ENCODE results near the gene CACNA1H. TPM values are rescaled to one million over a fixed set of nuclear protein-coding genes. Genes with fewer than 3 reads are reported as not detected.

Gene CACNA1H
- total RNA-seq, 1 experiment from 2014 or later, result 31.1 TPM

GRCh38 chr16:1162701-1163566 lies 10.0 kb downstream of the CACNA1H start:
- no TSS peak for BruUV-seq (replicated peaks)
- peak; percentile 46 for ATAC-seq
- Histone ChIP-seq H3K27ac (ENCODE audit: low read length) (peak overlapping the region; percentile 67), H3K36me3 (ENCODE audit: control insufficient read depth, insufficient read depth, low read length) (no peaks in the 10 kb centered on the region), H3K4me1 (ENCODE audit: control insufficient read depth, insufficient read depth, low read length) (peaks cover 47% of the 10 kb centered on the region), H3K9me3 (ENCODE audit: control insufficient read depth, insufficient read depth, low read depth, low read length) (no peaks in the 10 kb centered on the region), H3K4me3 (ENCODE audit: low read depth in 2 of 2, low read length in 2 of 2) (no peak overlapping the region), H3K27me3 (ENCODE audit: control insufficient read depth, insufficient read depth, low read length) (no peaks in the 10 kb centered on the region)
- DNase-seq (ENCODE audit: low read depth, low spot score), result no peak
- ChIA-PET CTCF (interaction anchor here (0.7 kb wide), 2 partner anchors 19 to 75 kb away, joined by 3 to 6 read pairs; no protein-coding TSS in a partner anchor), POLR2A (interaction anchor here (0.7 kb wide), 1 partner anchor 201 kb away, joined by 4 read pairs; no protein-coding TSS in a partner anchor)
- intact Hi-C loops (cut with micrococcal nuclease; ENCODE audit: unreplicated experiment), result no loop called here
- in situ Hi-C loops (cut with HindIII; ENCODE audit: low pct_unique_long_range_greater_than_20kb, low sequenced_read_pairs), result no loop called here
- TF ChIP-seq, protein P1, sequence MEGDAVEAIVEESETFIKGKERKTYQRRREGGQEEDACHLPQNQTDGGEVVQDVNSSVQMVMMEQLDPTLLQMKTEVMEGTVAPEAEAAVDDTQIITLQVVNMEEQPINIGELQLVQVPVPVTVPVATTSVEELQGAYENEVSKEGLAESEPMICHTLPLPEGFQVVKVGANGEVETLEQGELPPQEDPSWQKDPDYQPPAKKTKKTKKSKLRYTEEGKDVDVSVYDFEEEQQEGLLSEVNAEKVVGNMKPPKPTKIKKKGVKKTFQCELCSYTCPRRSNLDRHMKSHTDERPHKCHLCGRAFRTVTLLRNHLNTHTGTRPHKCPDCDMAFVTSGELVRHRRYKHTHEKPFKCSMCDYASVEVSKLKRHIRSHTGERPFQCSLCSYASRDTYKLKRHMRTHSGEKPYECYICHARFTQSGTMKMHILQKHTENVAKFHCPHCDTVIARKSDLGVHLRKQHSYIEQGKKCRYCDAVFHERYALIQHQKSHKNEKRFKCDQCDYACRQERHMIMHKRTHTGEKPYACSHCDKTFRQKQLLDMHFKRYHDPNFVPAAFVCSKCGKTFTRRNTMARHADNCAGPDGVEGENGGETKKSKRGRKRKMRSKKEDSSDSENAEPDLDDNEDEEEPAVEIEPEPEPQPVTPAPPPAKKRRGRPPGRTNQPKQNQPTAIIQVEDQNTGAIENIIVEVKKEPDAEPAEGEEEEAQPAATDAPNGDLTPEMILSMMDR (IDR thresholded peaks at IDR 0.05), result no peak
- TF ChIP-seq REST (IDR thresholded peaks at IDR 0.05; ENCODE audit: insufficient read depth in 1 of 2, low read depth in 2 of 2, low read length in 1 of 2) (no peak), SIN3A (IDR thresholded peaks at IDR 0.05; ENCODE audit: borderline replicate concordance, insufficient read depth, low read depth, low read length) (no peak), POLR2AphosphoS5 (IDR thresholded peaks at IDR 0.05; ENCODE audit: low read depth, low read length) (no peak), TCF7L2 (IDR thresholded peaks at IDR 0.05; ENCODE audit: low read depth, low read length) (no peak)

DNA sequence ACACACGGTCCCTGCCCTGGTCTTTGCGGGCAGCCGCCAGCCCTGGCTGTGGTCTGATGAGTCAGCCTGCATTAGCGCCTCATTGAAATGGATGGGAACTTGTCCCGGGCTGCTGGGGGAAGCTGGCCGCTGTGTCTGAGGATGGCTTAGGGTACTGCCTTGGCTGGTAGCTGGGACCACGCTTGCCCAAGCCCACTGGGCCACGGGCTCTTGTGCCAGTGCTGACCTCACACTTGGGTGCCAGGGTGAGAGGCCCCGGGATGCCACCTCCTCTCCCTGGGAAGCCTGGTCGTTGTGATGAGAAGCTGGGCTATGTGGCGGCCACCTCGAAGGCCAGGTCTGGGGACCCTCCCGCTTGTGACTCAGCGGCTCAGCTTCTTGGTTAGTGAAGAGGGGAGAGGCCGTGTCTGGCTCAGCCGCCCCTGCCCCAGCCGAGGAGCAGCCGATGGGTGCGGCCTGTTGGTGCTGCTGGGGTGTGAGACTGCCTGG lies 10.7 kb downstream of the CACNA1H start:
- TF ChIP-seq TCF7L2 (IDR thresholded peaks at IDR 0.05; ENCODE audit: low read depth, low read length), result no peak
- TF ChIP-seq SIN3A (IDR thresholded peaks at IDR 0.05; ENCODE audit: borderline replicate concordance, insufficient read depth, low read depth, low read length), result no peak
- no peak for TF ChIP-seq POLR2AphosphoS5 (IDR thresholded peaks at IDR 0.05; ENCODE audit: low read depth, low read length)
- no peak for TF ChIP-seq REST (IDR thresholded peaks at IDR 0.05; ENCODE audit: insufficient read depth in 1 of 2, low read depth in 2 of 2, low read length in 1 of 2)
- TF ChIP-seq, protein P1 (IDR thresholded peaks at IDR 0.05), result no peak
- Histone ChIP-seq H3K4me3 (ENCODE audit: low read depth in 2 of 2, low read length in 2 of 2) (no peak overlapping the region), H3K9me3 (ENCODE audit: control insufficient read depth, insufficient read depth, low read depth, low read length) (no peaks in the 10 kb centered on the region), H3K27me3 (ENCODE audit: control insufficient read depth, insufficient read depth, low read length) (no peaks in the 10 kb centered on the region), H3K4me1 (ENCODE audit: control insufficient read depth, insufficient read depth, low read length) (peaks cover 47% of the 10 kb centered on the region), H3K36me3 (ENCODE audit: control insufficient read depth, insufficient read depth, low read length) (no peaks in the 10 kb centered on the region), H3K27ac (ENCODE audit: low read length) (peak overlapping the region; percentile 67)
- ChIA-PET POLR2A (no interaction called here), CTCF (interaction anchor here (0.7 kb wide), 1 partner anchor 18 kb away, joined by 3 read pairs; no protein-coding TSS in a partner anchor)
- intact Hi-C loops (cut with micrococcal nuclease; ENCODE audit: unreplicated experiment), result no loop called here
- in situ Hi-C loops (cut with HindIII; ENCODE audit: low pct_unique_long_range_greater_than_20kb, low sequenced_read_pairs), result no loop called here
- BruUV-seq (replicated peaks), result no TSS peak
- ATAC-seq, result peak; percentile 62
- no peak for DNase-seq (ENCODE audit: low read depth, low spot score)
